Measurements from ENCODE around the gene RNPEPL1.

DNA sequence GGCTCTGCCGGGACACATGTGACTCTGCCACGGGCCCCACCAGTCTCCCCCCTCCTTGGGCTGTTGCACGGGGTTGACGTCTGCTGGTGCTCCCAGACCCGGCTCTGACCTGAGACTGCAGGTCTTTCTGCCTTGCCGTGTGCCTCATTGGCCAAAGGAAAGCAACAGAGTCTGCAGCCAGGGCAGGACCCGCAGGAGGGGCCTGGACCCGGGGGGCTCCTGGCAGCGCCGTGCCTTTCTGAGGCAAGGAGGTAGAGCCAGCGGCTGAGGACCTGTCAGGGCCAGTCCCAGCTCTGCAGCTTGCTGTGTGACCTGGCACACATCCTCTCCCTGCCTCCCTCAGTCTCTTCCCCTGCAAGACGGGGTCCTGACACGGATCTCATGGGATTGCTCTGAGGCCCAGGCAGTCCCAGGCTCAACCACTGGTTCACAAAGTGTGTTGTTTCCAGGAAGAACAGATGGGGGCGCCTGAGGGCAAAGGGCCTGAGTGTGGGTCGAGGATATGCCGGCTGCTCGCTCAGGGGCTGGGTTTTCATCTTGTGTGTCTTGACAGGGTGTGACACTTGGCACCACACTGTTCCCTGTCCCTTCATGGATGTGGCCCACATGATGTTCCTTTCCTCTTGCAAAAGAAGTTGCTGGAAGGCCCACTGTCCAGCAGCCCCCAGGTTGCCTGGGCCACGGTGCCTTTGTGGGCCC, 27.2 kb downstream of the RNPEPL1 start:
- TF ChIP-seq, protein P1, sequence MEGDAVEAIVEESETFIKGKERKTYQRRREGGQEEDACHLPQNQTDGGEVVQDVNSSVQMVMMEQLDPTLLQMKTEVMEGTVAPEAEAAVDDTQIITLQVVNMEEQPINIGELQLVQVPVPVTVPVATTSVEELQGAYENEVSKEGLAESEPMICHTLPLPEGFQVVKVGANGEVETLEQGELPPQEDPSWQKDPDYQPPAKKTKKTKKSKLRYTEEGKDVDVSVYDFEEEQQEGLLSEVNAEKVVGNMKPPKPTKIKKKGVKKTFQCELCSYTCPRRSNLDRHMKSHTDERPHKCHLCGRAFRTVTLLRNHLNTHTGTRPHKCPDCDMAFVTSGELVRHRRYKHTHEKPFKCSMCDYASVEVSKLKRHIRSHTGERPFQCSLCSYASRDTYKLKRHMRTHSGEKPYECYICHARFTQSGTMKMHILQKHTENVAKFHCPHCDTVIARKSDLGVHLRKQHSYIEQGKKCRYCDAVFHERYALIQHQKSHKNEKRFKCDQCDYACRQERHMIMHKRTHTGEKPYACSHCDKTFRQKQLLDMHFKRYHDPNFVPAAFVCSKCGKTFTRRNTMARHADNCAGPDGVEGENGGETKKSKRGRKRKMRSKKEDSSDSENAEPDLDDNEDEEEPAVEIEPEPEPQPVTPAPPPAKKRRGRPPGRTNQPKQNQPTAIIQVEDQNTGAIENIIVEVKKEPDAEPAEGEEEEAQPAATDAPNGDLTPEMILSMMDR (conservative IDR thresholded peaks at IDR 0.05) = no peak; the same call in 1 of the 2 replicates
- no peak for TF ChIP-seq EZH2 (IDR thresholded peaks at IDR 0.05; ENCODE audit: low read depth)
